Liver (tissue), 9 donors: ENCODE measurements around the gene FLOT1. TPM values are rescaled to one million over a fixed set of nuclear protein-coding genes. Genes with fewer than 3 reads are reported as not detected.

ENCODE experiments used
- DNase-seq: peaks from one replicate; pipeline ENCODE4 v3.0.0-alpha.2; 2017; ENCODE audit warnings: low spot score
- H3K27ac ChIP-seq, 2 donors: one replicate each; pipeline ENCODE4 v1.7.0; 2013; ENCODE audit warnings: inconsistent platforms in 2 of 2, low read length in 2 of 2, control low read depth in 1 of 2, low read depth in 1 of 2, mild to moderate bottlenecking in 1 of 2
- H3K27me3 ChIP-seq, 4 donors: one replicate each; pipeline versions ENCODE4 v1.6.1 to v1.7.0; 2013; ENCODE audit warnings: low read length in 3 of 4, inconsistent platforms in 1 of 4, mild to moderate bottlenecking in 1 of 4, moderate library complexity in 1 of 4; ENCODE audit not compliant: control insufficient read depth in 4 of 4, insufficient read depth in 4 of 4
- H3K36me3 ChIP-seq, 4 donors: one replicate each; pipeline versions ENCODE4 v1.6.1 to v1.7.0; 2013; ENCODE audit warnings: low read length in 3 of 4, mild to moderate bottlenecking in 3 of 4, low read depth in 1 of 4, moderate library complexity in 1 of 4; ENCODE audit not compliant: control insufficient read depth in 4 of 4, insufficient read depth in 3 of 4
- H3K4me1 ChIP-seq, 4 donors: one replicate each; pipeline versions ENCODE4 v1.6.1 to v1.7.0; 2013; ENCODE audit warnings: low read length in 3 of 4, mild to moderate bottlenecking in 3 of 4, moderate library complexity in 1 of 4; ENCODE audit not compliant: control insufficient read depth in 4 of 4, insufficient read depth in 4 of 4
- H3K4me3 ChIP-seq, 3 donors: one replicate each; pipeline versions ENCODE4 v1.6.1 to v1.7.0; 2013; ENCODE audit warnings: low read length in 3 of 3, control low read depth in 1 of 3, low read depth in 1 of 3, mild to moderate bottlenecking in 1 of 3
- H3K9ac ChIP-seq, 2 donors: one replicate each; pipeline ENCODE4 v1.7.0; 2013; ENCODE audit warnings: low read length in 2 of 2, mild to moderate bottlenecking in 2 of 2, moderate library complexity in 2 of 2, control low read depth in 1 of 2, low read depth in 1 of 2
- H3K9me3 ChIP-seq, 4 donors: one replicate each; pipeline versions ENCODE4 v1.6.1 to v1.7.0; 2013; ENCODE audit warnings: low read length in 3 of 4; ENCODE audit not compliant: control insufficient read depth in 4 of 4
- ATF3 ChIP-seq: IDR thresholded peaks from 2 replicates; pipeline ENCODE4 v1.6.1; 2016; ENCODE audit warnings: antibody characterized with exemption
- CTCF ChIP-seq: fragments of 150-350 bp; IDR thresholded peaks from 2 replicates; pipeline ENCODE4 v1.5.1; 2017; ENCODE audit warnings: improper control_type of control experiment, low read depth, low read length; ENCODE audit not compliant: missing input control
- EGR1 ChIP-seq, 2 donors: IDR thresholded peaks; 2 replicates each; pipeline ENCODE4 v1.6.1; 2016 to 2018; ENCODE audit warnings: antibody characterized with exemption in 2 of 2, low read depth in 2 of 2
- FOXA1 ChIP-seq: IDR thresholded peaks from 2 replicates; pipeline ENCODE4 v1.6.1; 2016; ENCODE audit warnings: antibody characterized with exemption
- FOXA2 ChIP-seq: IDR thresholded peaks from 2 replicates; pipeline ENCODE4 v1.6.1; 2016; ENCODE audit warnings: antibody characterized with exemption
- GABPA ChIP-seq, 2 donors: IDR thresholded peaks in 1 of 2; conservative IDR thresholded peaks in 1 of 2; 2 replicates each; pipeline ENCODE4 v1.6.1; 2016; ENCODE audit warnings: antibody characterized with exemption in 2 of 2, mild to moderate bottlenecking in 1 of 2, moderate library complexity in 1 of 2
- HNF4A ChIP-seq, 2 donors: conservative IDR thresholded peaks; 2 replicates each; pipeline ENCODE4 v1.6.1; 2016; ENCODE audit warnings: antibody characterized with exemption in 2 of 2, mild to moderate bottlenecking in 2 of 2
- HNF4G ChIP-seq: IDR thresholded peaks from 2 replicates; pipeline ENCODE4 v1.6.1; 2016; ENCODE audit warnings: antibody characterized with exemption
- JUND ChIP-seq, 2 donors: IDR thresholded peaks; 2 replicates each; pipeline ENCODE4 v1.6.1; 2016; ENCODE audit warnings: antibody characterized with exemption in 2 of 2
- MAX ChIP-seq: IDR thresholded peaks from 2 replicates; pipeline ENCODE4 v1.6.1; 2016; ENCODE audit warnings: antibody characterized with exemption
- NR2F2 ChIP-seq: IDR thresholded peaks from 2 replicates; pipeline ENCODE4 v1.6.1; 2016; ENCODE audit warnings: antibody characterized with exemption
- RAD21 ChIP-seq, 2 donors: IDR thresholded peaks; 2 replicates each; pipeline ENCODE4 v1.6.1; 2016; ENCODE audit warnings: antibody characterized with exemption in 2 of 2, mild to moderate bottlenecking in 2 of 2
- REST ChIP-seq: IDR thresholded peaks from 2 replicates; pipeline ENCODE4 v1.6.1; 2016; ENCODE audit warnings: antibody characterized with exemption, mild to moderate bottlenecking
- RXRA ChIP-seq, 2 donors: IDR thresholded peaks; 2 replicates each; pipeline ENCODE4 v1.6.1; 2017 to 2018; ENCODE audit warnings: antibody characterized with exemption in 2 of 2, mild to moderate bottlenecking in 1 of 2
- SP1 ChIP-seq: IDR thresholded peaks from 2 replicates; pipeline ENCODE4 v1.6.1; 2018; ENCODE audit warnings: antibody characterized with exemption, mild to moderate bottlenecking
- TAF1 ChIP-seq: conservative IDR thresholded peaks from 2 replicates; pipeline ENCODE4 v1.6.1; 2016; ENCODE audit warnings: antibody characterized with exemption, mild to moderate bottlenecking
- YY1 ChIP-seq: IDR thresholded peaks from 2 replicates; pipeline ENCODE4 v1.6.1; 2016; ENCODE audit warnings: antibody characterized with exemption, mild to moderate bottlenecking
- ZBTB33 ChIP-seq: IDR thresholded peaks from 2 replicates; pipeline ENCODE4 v1.6.1; 2016; ENCODE audit warnings: antibody characterized with exemption
- WGBS: extraction: QIAGEN DNeasy Blood & Tissue Kit; methylation state at CpG from one replicate; pipeline ENCODE4 v1.1.7; 2013; 5-methylcytosine and 5-hydroxymethylcytosine counted together
- polyA plus RNA-seq, 2 donors: library from polyadenylated mRNA; stranded (reverse) in 1 of 2; unstranded in 1 of 2; fragments of 200-250 nt in 1 of 2; fragments of >200 nt in 1 of 2; fragmentation: Nextera tagmentation in 1 of 2; extraction: Ambion mirVana in 1 of 2; gene quantifications; one replicate each; pipeline versions ENCODE4 v1.2.1 to v1.2.3, GENCODE V29; 2013 to 2015
- total RNA-seq, 2 donors: library from RNA; depleted of rRNA; stranded (reverse); fragments of >200 nt; gene quantifications; one replicate each; pipeline ENCODE4 v1.2.3, GENCODE V29; 2014
- donor health status: healthy.
- donor health status: healthy.
- donor health status: healthy.
- donor health status: healthy.
- donor health status: healthy.

Gene FLOT1
- total and polyA plus RNA-seq, 4 donors = 38.6 to 99.8 (median 59.5) TPM

- H3K27ac ChIP-seq = peak within 1 kb of the TSS; percentile 78 to 90
- peak; percentile 97 for DNase-seq
- no peaks in the 10 kb centered on the region for H3K27me3 ChIP-seq
- peaks cover 2 to 19% (median 18%) of the 10 kb centered on the region in 4 donors for H3K36me3 ChIP-seq
- peak within 1 kb of the TSS; percentile 62 to 68 for H3K9ac ChIP-seq
- under 1% methylated on average over 48 of the region's 48 CpGs for WGBS
- no peaks in the 10 kb centered on the region for H3K9me3 ChIP-seq
- TF ChIP-seq HNF4G (peak; percentile 22), JUND (IDR thresholded peaks at IDR 0.05) (peak; percentile 87 to 89), RAD21 (IDR thresholded peaks at IDR 0.05) (peak; percentile 47 to 68), FOXA2 (peak; percentile 57), NR2F2 (peak; percentile 81), RXRA (IDR thresholded peaks at IDR 0.05) (peak; percentile 75 to 84), GABPA (IDR thresholded peaks at IDR 0.05 in 1 of 2, conservative IDR thresholded peaks at IDR 0.05 in 1 of 2) (peak; percentile 37 to 80), HNF4A (conservative IDR thresholded peaks at IDR 0.05) (peak; percentile 33 to 60), YY1 (peak; percentile 98), FOXA1 (peak; percentile 73), EGR1 (IDR thresholded peaks at IDR 0.05; ENCODE audit: low read depth in 2 of 2) (peak in 1 of 2 donors; percentile 76), REST (peak; percentile 94), ATF3 (peak; percentile 77), TAF1 (peak; percentile 94), MAX (peak; percentile 87), ZBTB33 (peak; percentile 97), SP1 (peak; percentile 96), CTCF (peak; percentile 59)
- H3K4me1 ChIP-seq = peaks cover 4 to 22% (median 18%) of the 10 kb centered on the region in 4 donors
- peak within 1 kb of the TSS; percentile 65 to 75 (median 67) for H3K4me3 ChIP-seq
These were observed 25.2 kb downstream of the FLOT1 start, which contains the start of gene MDC1 for GRCh38 chr6:30717129-30717844. Gene MDC1, minus strand, starts transcription at chr6:30717281. Its CDS starts 2,106 bp downstream, at chr6:30715175.
